GM12878 (cell line): ENCODE measurements around the gene FAM237B. TPM values are rescaled to one million over a fixed set of nuclear protein-coding genes. Genes with fewer than 3 reads are reported as not detected.

Source experiments
- FOXM1 ChIP-seq: IDR thresholded peaks from 2 replicates; pipeline ENCODE4 v1.6.1; 2012; ENCODE audit warnings: low read depth, mild to moderate bottlenecking, inconsistent platforms, low read length, moderate library complexity
- HDAC2 ChIP-seq: fragments of 200-600 bp; sonication (generic); IDR thresholded peaks from 2 replicates; pipeline ENCODE4 v1.6.1; 2017
- IRF4 ChIP-seq: IDR thresholded peaks from 2 replicates; pipeline ENCODE4 v1.6.1; 2011; ENCODE audit warnings: low read depth, low read length
- JUND ChIP-seq: IDR thresholded peaks from 2 replicates; pipeline ENCODE4 v1.6.1; 2012; ENCODE audit warnings: low read depth, mild to moderate bottlenecking, low read length, improper control_type of control experiment, moderate library complexity
- MEF2A ChIP-seq: IDR thresholded peaks from 2 replicates; pipeline ENCODE4 v1.6.1; 2011; ENCODE audit warnings: low read depth, mild to moderate bottlenecking, low read length, moderate library complexity; ENCODE audit not compliant: insufficient read depth
- MTA3 ChIP-seq: IDR thresholded peaks from 2 replicates; pipeline ENCODE4 v1.6.1; 2012; ENCODE audit warnings: low read length, inconsistent platforms, borderline replicate concordance
- PAX5 ChIP-seq: IDR thresholded peaks from 2 replicates; pipeline ENCODE4 v1.6.1; 2011; ENCODE audit warnings: low read depth, low read length, borderline replicate concordance
- SIX5 ChIP-seq: IDR thresholded peaks from 2 replicates; pipeline ENCODE4 v1.6.1; 2011; ENCODE audit warnings: mild to moderate bottlenecking, low read depth, low read length, moderate library complexity; ENCODE audit not compliant: severe bottlenecking
- SUPT20H ChIP-seq: IDR thresholded peaks from 2 replicates; pipeline ENCODE4 v1.6.1; 2011; ENCODE audit warnings: low read depth, mild to moderate bottlenecking, low read length, moderate library complexity, borderline replicate concordance; ENCODE audit not compliant: control insufficient read depth
- TCF7 ChIP-seq: IDR thresholded peaks from 2 replicates; pipeline ENCODE4 v1.6.1; 2014; ENCODE audit warnings: antibody characterized with exemption, borderline replicate concordance
- ZNF207 ChIP-seq: fragments of 450-650 bp; IDR thresholded peaks from 2 replicates; pipeline ENCODE4 v1.6.1; 2014; ENCODE audit warnings: antibody characterized with exemption, mild to moderate bottlenecking, borderline replicate concordance
- polyA plus RNA-seq, 11 experiments: library from polyadenylated mRNA; depleted of rRNA in 4 of 11; unstranded in 6 of 11; stranded (reverse) in 5 of 11; fragments of >200 nt; fragmentation: Nextera tagmentation in 4 of 11; fragmentation: Illumina TruSeq in 1 of 11; extraction: Ambion mirVana in 4 of 11; extraction: Trizol in 1 of 11; gene quantifications; 1 replicate in 1 of 11; 2 replicates in 10 of 11; pipeline versions ENCODE4 v1.2.1 to v1.2.3, GENCODE V29; 2011 to 2016; ENCODE audit warnings: inconsistent platforms in 2 of 11, missing spikeins in 2 of 11, low read depth in 1 of 11
- total RNA-seq, 4 experiments: library from RNA; depleted of rRNA in 3 of 4; stranded (reverse); fragments of >200 nt in 3 of 4; fragmentation: Illumina TruSeq in 1 of 4; extraction: Trizol in 1 of 4; gene quantifications; 2 replicates each; pipeline versions ENCODE4 v1.2.1 to v1.2.3, GENCODE V29; 2013 to 2021
- TF ChIP-seq, protein P1 (sequence below): fragments of 450-650 bp; IDR thresholded peaks from 2 replicates; pipeline ENCODE4 v1.6.1; 2018; ENCODE audit warnings: borderline replicate concordance, mild to moderate bottlenecking; ENCODE audit not compliant: partially characterized antibody
- TF ChIP-seq, protein P2 (sequence below), 3 experiments: IDR thresholded peaks in 2 of 3; conservative IDR thresholded peaks in 1 of 3; 2 replicates each; pipeline ENCODE4 v1.5.1; 2011; ENCODE audit warnings: low read depth in 3 of 3, low read length in 3 of 3, mild to moderate bottlenecking in 3 of 3, control low read depth in 2 of 3, moderate library complexity in 2 of 3, inconsistent platforms in 1 of 3, mixed read lengths in 1 of 3; ENCODE audit not compliant: control insufficient read depth in 2 of 3, insufficient read depth in 1 of 3; ENCODE audit errors: extremely low read depth in 1 of 3
- TF ChIP-seq, protein P3 (sequence below): fragments of 450-650 bp; IDR thresholded peaks from 2 replicates; pipeline ENCODE4 v1.6.1; 2017; ENCODE audit warnings: mild to moderate bottlenecking, moderate library complexity
- TF ChIP-seq, protein P4 (sequence below): fragments of 450-650 bp; IDR thresholded peaks from 2 replicates; pipeline ENCODE4 v1.6.1; 2017; ENCODE audit warnings: mild to moderate bottlenecking, moderate library complexity

FAM237B gene
- total and polyA plus RNA-seq, 10 of the 15 experiments (the other 5 are each of a cell fraction or from before 2014, with no cell fraction given): not detected

DNA sequence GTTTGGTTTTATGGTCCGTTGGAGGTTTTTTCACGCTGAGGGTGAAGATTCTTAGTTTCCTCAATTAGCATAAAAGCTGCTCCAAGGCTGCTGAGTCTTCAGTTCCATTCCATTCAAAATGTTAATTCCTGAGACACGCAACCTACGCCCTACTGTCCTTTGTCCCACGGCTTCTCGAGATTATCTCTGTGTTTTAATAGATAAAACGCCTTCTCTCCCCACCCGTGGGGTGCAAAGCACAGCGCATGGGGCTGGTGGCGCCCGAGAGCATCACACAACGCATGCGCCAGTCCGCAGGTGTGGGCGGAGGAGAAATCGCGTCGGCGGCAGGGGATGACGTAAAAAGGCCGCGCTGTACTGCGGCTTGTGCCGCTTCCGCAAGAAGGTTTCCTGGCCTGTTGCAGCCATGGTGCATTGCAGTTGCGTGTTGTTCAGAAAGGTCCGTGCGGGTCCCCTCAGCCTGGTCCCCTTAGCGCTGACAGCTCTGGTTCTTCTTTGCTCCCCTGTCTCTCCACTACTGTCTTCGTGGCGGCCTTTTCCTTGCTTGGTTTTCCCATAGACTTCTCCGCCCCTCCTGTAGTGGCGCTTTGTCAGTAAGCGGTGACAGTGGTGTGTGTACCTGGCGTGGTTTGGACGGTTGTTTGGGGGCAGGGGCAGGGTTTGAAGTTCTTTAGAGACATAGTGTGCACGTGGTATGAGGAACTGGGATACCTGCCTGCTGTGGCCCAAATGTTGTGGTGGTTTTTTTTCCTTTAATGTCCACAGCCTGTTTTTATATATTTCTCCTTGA is 25.4 kb upstream of the FAM237B start, which contains the start of gene GTPBP10 (continued):
- TF ChIP-seq, protein P1, sequence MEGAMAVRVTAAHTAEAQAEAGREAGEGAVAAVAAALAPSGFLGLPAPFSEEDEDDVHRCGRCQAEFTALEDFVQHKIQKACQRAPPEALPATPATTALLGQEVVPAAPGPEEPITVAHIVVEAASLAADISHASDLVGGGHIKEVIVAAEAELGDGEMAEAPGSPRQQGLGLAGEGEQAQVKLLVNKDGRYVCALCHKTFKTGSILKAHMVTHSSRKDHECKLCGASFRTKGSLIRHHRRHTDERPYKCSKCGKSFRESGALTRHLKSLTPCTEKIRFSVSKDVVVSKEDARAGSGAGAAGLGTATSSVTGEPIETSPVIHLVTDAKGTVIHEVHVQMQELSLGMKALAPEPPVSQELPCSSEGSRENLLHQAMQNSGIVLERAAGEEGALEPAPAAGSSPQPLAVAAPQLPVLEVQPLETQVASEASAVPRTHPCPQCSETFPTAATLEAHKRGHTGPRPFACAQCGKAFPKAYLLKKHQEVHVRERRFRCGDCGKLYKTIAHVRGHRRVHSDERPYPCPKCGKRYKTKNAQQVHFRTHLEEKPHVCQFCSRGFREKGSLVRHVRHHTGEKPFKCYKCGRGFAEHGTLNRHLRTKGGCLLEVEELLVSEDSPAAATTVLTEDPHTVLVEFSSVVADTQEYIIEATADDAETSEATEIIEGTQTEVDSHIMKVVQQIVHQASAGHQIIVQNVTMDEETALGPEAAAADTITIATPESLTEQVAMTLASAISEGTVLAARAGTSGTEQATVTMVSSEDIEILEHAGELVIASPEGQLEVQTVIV: peak; percentile 90
- TF ChIP-seq IRF4 (peak; percentile 68; the same call in 1 of the 2 replicates), JUND (no peak), PAX5 (peak; percentile 69; the same call in 1 of the 2 replicates), MEF2A (no peak), TCF7 (no peak), SUPT20H (no peak), SIX5 (peak; percentile 51), HDAC2 (no peak), MTA3 (peak; percentile 64; the same call in 1 of the 2 replicates), ZNF207 (peak; percentile 85; the same call in 1 of the 2 replicates), FOXM1 (0 out of 2 replicates have a peak, but pooled peaks have one; percentile 26)
- TF ChIP-seq, protein P2, sequence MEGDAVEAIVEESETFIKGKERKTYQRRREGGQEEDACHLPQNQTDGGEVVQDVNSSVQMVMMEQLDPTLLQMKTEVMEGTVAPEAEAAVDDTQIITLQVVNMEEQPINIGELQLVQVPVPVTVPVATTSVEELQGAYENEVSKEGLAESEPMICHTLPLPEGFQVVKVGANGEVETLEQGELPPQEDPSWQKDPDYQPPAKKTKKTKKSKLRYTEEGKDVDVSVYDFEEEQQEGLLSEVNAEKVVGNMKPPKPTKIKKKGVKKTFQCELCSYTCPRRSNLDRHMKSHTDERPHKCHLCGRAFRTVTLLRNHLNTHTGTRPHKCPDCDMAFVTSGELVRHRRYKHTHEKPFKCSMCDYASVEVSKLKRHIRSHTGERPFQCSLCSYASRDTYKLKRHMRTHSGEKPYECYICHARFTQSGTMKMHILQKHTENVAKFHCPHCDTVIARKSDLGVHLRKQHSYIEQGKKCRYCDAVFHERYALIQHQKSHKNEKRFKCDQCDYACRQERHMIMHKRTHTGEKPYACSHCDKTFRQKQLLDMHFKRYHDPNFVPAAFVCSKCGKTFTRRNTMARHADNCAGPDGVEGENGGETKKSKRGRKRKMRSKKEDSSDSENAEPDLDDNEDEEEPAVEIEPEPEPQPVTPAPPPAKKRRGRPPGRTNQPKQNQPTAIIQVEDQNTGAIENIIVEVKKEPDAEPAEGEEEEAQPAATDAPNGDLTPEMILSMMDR (IDR thresholded peaks at IDR 0.05 in 2 of 3, conservative IDR thresholded peaks at IDR 0.05 in 1 of 3; ENCODE audit: control insufficient read depth in 2 of 3, extremely low read depth in 1 of 3, insufficient read depth in 1 of 3, low read depth in 3 of 3, low read length in 3 of 3): peak; percentile 82 to 87 (median 85)
- TF ChIP-seq, protein P3, sequence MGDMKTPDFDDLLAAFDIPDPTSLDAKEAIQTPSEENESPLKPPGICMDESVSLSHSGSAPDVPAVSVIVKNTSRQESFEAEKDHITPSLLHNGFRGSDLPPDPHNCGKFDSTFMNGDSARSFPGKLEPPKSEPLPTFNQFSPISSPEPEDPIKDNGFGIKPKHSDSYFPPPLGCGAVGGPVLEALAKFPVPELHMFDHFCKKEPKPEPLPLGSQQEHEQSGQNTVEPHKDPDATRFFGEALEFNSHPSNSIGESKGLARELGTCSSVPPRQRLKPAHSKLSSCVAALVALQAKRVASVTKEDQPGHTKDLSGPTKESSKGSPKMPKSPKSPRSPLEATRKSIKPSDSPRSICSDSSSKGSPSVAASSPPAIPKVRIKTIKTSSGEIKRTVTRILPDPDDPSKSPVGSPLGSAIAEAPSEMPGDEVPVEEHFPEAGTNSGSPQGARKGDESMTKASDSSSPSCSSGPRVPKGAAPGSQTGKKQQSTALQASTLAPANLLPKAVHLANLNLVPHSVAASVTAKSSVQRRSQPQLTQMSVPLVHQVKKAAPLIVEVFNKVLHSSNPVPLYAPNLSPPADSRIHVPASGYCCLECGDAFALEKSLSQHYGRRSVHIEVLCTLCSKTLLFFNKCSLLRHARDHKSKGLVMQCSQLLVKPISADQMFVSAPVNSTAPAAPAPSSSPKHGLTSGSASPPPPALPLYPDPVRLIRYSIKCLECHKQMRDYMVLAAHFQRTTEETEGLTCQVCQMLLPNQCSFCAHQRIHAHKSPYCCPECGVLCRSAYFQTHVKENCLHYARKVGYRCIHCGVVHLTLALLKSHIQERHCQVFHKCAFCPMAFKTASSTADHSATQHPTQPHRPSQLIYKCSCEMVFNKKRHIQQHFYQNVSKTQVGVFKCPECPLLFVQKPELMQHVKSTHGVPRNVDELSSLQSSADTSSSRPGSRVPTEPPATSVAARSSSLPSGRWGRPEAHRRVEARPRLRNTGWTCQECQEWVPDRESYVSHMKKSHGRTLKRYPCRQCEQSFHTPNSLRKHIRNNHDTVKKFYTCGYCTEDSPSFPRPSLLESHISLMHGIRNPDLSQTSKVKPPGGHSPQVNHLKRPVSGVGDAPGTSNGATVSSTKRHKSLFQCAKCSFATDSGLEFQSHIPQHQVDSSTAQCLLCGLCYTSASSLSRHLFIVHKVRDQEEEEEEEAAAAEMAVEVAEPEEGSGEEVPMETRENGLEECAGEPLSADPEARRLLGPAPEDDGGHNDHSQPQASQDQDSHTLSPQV: no peak
- TF ChIP-seq, protein P4, sequence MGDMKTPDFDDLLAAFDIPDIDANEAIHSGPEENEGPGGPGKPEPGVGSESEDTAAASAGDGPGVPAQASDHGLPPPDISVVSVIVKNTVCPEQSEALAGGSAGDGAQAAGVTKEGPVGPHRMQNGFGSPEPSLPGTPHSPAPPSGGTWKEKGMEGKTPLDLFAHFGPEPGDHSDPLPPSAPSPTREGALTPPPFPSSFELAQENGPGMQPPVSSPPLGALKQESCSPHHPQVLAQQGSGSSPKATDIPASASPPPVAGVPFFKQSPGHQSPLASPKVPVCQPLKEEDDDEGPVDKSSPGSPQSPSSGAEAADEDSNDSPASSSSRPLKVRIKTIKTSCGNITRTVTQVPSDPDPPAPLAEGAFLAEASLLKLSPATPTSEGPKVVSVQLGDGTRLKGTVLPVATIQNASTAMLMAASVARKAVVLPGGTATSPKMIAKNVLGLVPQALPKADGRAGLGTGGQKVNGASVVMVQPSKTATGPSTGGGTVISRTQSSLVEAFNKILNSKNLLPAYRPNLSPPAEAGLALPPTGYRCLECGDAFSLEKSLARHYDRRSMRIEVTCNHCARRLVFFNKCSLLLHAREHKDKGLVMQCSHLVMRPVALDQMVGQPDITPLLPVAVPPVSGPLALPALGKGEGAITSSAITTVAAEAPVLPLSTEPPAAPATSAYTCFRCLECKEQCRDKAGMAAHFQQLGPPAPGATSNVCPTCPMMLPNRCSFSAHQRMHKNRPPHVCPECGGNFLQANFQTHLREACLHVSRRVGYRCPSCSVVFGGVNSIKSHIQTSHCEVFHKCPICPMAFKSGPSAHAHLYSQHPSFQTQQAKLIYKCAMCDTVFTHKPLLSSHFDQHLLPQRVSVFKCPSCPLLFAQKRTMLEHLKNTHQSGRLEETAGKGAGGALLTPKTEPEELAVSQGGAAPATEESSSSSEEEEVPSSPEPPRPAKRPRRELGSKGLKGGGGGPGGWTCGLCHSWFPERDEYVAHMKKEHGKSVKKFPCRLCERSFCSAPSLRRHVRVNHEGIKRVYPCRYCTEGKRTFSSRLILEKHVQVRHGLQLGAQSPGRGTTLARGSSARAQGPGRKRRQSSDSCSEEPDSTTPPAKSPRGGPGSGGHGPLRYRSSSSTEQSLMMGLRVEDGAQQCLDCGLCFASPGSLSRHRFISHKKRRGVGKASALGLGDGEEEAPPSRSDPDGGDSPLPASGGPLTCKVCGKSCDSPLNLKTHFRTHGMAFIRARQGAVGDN: peak; percentile 56; the same call in 1 of the 2 replicates
